Panc1 (cell line): ENCODE data around the gene HSPBAP1.

Experiments
- POLR2AphosphoS5 ChIP-seq: IDR thresholded peaks from 2 replicates; pipeline ENCODE4 v1.6.1; 2012; ENCODE audit warnings: mild to moderate bottlenecking, low read depth, low read length, moderate library complexity
- TCF7L2 ChIP-seq: IDR thresholded peaks from 2 replicates; pipeline ENCODE4 v1.6.1; 2011; ENCODE audit warnings: mild to moderate bottlenecking, low read depth, low read length, inconsistent platforms
- TF ChIP-seq, protein P1 (sequence below): fragments of 450-650 bp; IDR thresholded peaks from 2 replicates; pipeline ENCODE4 v1.5.1; 2017; ENCODE audit warnings: mild to moderate bottlenecking
- TF ChIP-seq, protein P2 (sequence below), 2 experiments: IDR thresholded peaks; 2 replicates each; pipeline ENCODE4 v1.6.1; 2011 to 2012; ENCODE audit warnings: low read depth in 2 of 2, control low read depth in 1 of 2, low read length in 1 of 2, mild to moderate bottlenecking in 1 of 2, moderate library complexity in 1 of 2; ENCODE audit not compliant: insufficient read depth in 1 of 2

DNA sequence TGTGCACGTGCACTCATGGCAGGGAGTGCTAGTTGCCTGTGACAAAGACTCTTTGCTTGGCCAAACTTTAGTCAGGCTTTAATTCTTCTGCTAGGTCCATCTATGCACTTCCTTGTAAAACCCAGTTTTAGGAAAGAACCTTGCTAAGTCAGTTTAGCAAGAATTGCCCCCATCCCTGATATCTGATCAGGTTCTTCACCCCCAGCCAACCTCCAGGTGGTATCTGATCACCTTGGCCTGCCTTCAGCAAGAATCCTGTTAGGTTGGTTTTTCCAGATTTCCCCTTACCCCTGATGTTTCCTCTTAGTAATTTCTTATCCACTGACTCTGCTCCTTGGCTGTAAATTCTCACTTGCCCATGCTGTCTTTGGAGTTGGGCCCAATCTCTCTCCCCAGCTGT is 8.4 kb downstream of the HSPBAP1 start:
- TF ChIP-seq, protein P1, sequence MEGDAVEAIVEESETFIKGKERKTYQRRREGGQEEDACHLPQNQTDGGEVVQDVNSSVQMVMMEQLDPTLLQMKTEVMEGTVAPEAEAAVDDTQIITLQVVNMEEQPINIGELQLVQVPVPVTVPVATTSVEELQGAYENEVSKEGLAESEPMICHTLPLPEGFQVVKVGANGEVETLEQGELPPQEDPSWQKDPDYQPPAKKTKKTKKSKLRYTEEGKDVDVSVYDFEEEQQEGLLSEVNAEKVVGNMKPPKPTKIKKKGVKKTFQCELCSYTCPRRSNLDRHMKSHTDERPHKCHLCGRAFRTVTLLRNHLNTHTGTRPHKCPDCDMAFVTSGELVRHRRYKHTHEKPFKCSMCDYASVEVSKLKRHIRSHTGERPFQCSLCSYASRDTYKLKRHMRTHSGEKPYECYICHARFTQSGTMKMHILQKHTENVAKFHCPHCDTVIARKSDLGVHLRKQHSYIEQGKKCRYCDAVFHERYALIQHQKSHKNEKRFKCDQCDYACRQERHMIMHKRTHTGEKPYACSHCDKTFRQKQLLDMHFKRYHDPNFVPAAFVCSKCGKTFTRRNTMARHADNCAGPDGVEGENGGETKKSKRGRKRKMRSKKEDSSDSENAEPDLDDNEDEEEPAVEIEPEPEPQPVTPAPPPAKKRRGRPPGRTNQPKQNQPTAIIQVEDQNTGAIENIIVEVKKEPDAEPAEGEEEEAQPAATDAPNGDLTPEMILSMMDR = no peak
- no peak for TF ChIP-seq TCF7L2
- TF ChIP-seq POLR2AphosphoS5 = no peak
- TF ChIP-seq, protein P2, sequence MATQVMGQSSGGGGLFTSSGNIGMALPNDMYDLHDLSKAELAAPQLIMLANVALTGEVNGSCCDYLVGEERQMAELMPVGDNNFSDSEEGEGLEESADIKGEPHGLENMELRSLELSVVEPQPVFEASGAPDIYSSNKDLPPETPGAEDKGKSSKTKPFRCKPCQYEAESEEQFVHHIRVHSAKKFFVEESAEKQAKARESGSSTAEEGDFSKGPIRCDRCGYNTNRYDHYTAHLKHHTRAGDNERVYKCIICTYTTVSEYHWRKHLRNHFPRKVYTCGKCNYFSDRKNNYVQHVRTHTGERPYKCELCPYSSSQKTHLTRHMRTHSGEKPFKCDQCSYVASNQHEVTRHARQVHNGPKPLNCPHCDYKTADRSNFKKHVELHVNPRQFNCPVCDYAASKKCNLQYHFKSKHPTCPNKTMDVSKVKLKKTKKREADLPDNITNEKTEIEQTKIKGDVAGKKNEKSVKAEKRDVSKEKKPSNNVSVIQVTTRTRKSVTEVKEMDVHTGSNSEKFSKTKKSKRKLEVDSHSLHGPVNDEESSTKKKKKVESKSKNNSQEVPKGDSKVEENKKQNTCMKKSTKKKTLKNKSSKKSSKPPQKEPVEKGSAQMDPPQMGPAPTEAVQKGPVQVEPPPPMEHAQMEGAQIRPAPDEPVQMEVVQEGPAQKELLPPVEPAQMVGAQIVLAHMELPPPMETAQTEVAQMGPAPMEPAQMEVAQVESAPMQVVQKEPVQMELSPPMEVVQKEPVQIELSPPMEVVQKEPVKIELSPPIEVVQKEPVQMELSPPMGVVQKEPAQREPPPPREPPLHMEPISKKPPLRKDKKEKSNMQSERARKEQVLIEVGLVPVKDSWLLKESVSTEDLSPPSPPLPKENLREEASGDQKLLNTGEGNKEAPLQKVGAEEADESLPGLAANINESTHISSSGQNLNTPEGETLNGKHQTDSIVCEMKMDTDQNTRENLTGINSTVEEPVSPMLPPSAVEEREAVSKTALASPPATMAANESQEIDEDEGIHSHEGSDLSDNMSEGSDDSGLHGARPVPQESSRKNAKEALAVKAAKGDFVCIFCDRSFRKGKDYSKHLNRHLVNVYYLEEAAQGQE (IDR thresholded peaks at IDR 0.05; ENCODE audit: insufficient read depth in 1 of 2, low read depth in 2 of 2, low read length in 1 of 2) = no peak
